GM12891 (cell line): Measurements from ENCODE around the gene RNF220.

Experiments
- PAX5 ChIP-seq: IDR thresholded peaks from 2 replicates; pipeline ENCODE4 v1.6.1; 2011; ENCODE audit warnings: low read length, moderate library complexity, mild to moderate bottlenecking; ENCODE audit not compliant: insufficient read depth, severe bottlenecking
- POLR2A ChIP-seq: IDR thresholded peaks from 2 replicates; pipeline ENCODE4 v1.6.1; 2011; ENCODE audit warnings: low read depth, low read length, control low read depth
- POLR2AphosphoS5 ChIP-seq: IDR thresholded peaks from 2 replicates; pipeline ENCODE4 v1.6.1; 2011; ENCODE audit warnings: low read depth, low read length, control low read depth
- POU2F2 ChIP-seq: IDR thresholded peaks from 2 replicates; pipeline ENCODE4 v1.6.1; 2011; ENCODE audit warnings: low read depth, mild to moderate bottlenecking, control low read depth, low read length, moderate library complexity
- SPI1 ChIP-seq: IDR thresholded peaks from 2 replicates; pipeline ENCODE4 v1.6.1; 2011; ENCODE audit warnings: low read depth, low read length, control low read depth
- TAF1 ChIP-seq: IDR thresholded peaks from 2 replicates; pipeline ENCODE4 v1.6.1; 2011; ENCODE audit warnings: low read depth, low read length, control low read depth

DNA sequence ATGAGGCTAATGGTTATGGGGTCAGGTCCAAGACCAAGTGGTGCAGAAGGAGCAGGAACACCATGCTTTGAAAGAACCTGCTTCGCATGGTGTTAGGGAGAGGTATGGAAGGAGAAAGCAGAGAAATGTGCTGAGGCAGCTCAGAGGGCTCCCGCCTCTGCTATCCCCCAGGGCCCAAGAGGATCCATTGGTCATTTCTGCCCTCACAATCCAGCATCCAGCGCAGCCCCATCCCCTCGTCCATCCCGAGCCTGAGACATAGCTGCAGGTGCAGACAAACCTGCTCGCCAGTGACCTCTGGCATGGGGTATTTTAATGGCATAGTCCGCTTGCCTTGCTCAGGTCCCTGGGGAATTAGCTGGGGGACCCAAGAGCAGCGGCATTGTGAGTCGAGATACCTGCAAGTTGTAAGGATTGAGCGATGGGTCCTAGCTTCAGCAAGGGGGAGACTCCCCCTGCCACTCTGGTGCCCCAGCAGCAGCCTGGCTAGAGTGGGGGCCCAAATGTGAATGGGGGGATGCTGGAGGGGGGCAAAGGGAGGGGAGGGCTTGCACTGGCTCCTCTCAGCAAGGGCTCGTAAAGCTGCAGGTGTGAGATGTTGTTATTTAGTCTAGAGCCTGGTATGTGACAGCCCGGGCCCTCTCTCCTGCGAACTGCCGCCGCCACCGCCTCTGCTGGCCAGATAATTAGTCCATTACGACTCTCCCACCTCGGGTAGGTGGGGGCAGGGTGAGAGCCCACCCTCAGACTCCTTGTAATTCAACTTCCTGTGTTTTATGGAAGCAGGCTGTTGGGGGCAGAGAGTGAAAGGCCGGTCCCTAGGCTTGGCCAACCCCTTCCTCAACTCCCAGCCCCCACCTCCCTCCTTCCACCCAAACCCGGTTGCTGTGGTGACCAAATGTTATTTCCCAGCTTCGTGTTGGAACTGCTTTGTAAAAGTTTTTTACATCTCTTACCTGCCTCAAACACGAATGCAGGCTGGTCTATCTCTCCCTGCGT lies 118.8 kb downstream of the RNF220 start:
- TF ChIP-seq POLR2A = no peak
- TF ChIP-seq POLR2AphosphoS5 = no peak
- no peak for TF ChIP-seq TAF1
- no peak for TF ChIP-seq POU2F2
- no peak for TF ChIP-seq SPI1
- no peak for TF ChIP-seq PAX5
